GM12874 (cell line): ENCODE results near the gene DOCK2.

Experiments used
- TF ChIP-seq, protein P1 (sequence below): IDR thresholded peaks from 2 replicates; pipeline ENCODE4 v1.5.1; 2011; ENCODE audit warnings: low read depth, mild to moderate bottlenecking, control low read depth, low read length, moderate library complexity; ENCODE audit not compliant: insufficient read depth

Gene DOCK2

DNA sequence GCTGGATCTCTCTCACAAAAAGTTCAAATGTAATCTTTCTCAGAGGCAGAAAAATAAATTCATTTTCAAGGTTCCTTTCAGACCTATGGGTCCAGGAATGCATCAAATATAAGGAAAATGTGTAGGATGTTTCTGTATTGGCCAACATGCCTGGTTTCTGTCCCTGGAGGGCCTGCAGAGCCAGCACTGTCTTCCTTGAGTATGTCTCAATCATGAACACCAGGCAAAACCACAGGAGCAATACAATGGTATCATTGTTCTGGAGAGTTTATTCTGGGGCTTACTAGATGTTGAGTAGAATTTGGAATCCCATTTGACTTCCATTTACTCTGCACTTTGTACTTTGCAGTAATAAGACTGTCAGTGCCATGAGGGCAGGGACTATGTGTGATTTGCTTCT is 319.7 kb downstream of the DOCK2 start:
- TF ChIP-seq, protein P1, sequence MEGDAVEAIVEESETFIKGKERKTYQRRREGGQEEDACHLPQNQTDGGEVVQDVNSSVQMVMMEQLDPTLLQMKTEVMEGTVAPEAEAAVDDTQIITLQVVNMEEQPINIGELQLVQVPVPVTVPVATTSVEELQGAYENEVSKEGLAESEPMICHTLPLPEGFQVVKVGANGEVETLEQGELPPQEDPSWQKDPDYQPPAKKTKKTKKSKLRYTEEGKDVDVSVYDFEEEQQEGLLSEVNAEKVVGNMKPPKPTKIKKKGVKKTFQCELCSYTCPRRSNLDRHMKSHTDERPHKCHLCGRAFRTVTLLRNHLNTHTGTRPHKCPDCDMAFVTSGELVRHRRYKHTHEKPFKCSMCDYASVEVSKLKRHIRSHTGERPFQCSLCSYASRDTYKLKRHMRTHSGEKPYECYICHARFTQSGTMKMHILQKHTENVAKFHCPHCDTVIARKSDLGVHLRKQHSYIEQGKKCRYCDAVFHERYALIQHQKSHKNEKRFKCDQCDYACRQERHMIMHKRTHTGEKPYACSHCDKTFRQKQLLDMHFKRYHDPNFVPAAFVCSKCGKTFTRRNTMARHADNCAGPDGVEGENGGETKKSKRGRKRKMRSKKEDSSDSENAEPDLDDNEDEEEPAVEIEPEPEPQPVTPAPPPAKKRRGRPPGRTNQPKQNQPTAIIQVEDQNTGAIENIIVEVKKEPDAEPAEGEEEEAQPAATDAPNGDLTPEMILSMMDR = no peak

DNA sequence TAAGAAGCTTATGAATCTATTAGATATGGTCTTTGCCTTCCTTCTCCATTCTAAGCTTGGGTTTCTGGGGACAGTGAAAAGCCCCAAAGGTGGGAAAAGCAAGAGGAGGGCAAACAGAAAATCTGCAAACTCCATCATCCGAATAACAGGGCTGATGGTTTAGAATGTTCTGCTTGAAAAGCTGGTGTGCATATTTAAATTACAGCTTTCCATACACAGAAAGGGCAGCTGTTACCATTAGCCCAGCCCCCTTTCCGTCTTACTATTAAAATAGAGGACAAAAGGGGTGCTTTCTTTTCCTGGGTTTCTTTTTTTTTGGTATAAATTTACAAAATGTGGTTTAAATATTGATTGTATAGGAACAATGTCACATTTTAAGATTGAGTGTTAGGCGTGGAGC is 321.2 kb downstream of the DOCK2 start:
- TF ChIP-seq, protein P1 = no peak

DNA sequence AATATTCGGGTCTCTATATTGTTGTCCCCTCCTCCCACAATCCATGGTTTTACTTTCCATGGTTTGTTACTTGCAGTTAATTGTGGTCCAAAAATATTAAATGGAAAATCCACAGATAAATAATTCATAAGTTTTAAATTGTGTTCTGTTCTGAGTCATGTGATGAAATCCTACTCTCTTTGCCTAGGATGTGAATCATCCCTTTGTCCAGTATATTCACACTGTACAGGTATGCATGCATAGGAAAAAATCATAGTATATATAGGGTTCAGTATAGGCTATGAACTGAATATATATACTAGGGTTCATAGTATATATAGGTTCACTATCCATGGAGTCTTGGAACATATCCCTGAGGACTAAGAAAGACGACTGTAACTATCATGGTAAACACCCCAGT is 323.6 kb downstream of the DOCK2 start:
- TF ChIP-seq, protein P1 = no peak

DNA sequence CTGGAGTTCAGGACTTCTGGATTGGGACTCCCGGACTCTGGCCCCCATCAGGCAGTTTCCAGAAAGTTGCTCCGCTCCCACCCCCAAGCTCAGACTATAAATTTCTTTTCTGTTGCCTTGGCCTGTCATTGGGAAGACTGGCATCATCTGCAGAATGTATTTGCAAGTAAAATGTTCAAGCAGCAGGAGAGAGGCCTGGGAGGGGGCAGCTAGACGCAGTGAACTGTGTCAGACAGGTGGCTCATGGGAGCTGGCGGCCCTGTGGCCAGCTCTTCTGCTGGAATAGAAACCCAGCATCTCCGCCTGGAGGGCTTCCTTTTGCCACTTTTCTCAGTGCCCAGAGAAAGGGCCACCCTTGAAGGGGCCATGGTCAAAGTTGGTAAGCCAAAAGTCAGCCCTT is 327.2 kb downstream of the DOCK2 start:
- TF ChIP-seq, protein P1 = no peak

DNA sequence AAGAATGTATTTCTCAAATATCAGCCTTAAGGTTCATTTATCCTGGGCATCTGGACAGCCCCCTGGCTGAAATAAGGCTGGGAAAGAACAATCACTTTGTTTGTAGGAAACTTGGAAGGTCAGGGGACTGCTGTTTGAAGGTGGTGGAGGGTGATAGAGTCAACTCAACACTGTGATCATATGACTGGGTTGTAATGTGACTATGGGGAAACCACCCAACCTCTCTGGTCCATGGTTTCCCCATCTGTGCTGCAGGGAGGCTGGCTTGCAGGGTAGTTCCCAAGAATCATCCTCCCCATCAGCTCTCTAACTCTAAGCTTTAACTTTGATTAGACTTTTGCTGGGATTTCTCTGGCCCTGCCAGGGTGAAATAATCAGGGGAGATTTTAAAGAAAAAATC is 333.3 kb downstream of the DOCK2 start:
- TF ChIP-seq, protein P1 = no peak

DNA sequence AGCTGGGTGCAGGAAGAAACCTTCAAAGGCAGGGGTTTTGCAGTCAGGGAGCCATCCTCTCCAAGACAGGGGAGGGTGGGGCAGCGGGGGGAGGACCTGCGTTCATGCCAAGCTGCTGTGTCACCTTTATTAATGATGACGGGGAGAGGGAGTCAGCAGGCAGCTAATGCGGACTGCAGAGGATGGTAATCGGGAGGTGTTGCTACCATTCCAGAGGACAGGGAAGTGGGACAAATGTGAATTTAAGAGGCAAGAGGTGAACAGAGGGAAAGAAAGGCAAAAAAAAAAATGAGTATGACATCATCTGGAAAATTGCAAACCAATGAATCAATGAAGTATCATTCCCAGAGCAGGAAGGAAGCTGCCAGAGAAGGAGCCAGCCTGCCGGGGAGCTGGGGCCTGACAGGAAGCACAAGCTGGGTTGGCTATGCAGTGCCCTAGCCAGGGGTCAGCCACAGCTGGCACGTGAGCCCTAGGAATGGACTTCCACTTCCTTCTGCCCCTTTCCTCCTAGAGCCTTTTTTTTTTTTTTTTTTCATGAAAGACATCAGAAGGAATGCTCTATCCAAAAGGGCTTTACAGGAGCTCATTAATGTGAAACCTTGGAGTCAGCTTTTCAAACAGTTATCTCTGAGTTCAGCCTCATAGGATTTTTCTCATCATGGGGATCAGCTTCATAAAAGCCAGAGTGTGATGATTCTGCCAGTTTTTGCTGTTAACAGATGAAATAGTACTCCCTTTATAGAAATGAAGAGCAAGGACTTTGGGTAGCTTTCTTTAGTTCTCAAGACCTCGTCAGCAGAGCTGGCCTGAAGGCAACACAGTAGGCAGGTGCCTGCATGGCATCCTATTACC is 334.1 kb downstream of the DOCK2 start:
- TF ChIP-seq, protein P1 = no peak

DNA sequence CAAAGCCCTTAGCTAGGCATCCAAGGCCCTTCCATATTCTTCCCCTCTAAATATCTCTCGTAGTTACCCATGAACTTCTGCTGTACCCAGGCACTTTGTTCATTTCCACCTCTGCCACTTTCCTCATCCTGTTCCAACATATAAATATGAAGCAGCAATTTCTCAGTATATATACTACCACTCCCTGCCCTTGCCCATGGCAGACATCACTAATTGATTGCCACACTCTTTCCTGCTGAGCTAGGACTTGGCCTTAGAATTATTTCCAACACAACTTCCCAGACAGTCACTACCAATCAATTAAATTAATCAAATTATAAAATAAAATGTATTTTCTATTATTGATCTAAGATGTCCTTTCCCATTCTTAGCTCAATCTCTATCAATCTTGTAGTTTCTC is 334.7 kb downstream of the DOCK2 start:
- TF ChIP-seq, protein P1 = no peak

DNA sequence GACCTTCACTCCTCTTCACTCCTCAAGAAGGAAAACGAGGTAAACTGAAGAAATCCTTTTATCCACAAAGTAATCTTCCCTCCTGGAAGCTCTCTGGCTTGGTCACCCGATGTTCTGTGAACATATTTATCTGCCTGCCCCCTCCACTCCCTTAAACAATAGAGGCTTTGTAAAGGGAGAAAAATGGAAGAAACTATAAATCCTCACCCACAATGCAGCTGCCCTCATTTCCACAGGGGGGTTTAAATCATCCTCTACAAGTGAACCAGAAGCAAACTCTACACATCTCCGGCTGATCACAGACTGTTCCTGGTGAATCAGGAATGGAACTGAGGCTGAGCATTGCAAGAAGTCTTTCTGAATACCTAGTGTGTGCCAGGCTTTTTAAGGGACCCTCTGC is 336.0 kb downstream of the DOCK2 start:
- TF ChIP-seq, protein P1 = no peak
